Measurements from ENCODE around the gene PYURF.
"Not testable (repeated sequence)": the region's sequence is repeated elsewhere in the genome, so short reads cannot be mapped to it uniquely, and the experiment has no call there.

The PYURF gene, protein sequence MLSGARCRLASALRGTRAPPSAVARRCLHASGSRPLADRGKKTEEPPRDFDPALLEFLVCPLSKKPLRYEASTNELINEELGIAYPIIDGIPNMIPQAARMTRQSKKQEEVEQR

DNA sequence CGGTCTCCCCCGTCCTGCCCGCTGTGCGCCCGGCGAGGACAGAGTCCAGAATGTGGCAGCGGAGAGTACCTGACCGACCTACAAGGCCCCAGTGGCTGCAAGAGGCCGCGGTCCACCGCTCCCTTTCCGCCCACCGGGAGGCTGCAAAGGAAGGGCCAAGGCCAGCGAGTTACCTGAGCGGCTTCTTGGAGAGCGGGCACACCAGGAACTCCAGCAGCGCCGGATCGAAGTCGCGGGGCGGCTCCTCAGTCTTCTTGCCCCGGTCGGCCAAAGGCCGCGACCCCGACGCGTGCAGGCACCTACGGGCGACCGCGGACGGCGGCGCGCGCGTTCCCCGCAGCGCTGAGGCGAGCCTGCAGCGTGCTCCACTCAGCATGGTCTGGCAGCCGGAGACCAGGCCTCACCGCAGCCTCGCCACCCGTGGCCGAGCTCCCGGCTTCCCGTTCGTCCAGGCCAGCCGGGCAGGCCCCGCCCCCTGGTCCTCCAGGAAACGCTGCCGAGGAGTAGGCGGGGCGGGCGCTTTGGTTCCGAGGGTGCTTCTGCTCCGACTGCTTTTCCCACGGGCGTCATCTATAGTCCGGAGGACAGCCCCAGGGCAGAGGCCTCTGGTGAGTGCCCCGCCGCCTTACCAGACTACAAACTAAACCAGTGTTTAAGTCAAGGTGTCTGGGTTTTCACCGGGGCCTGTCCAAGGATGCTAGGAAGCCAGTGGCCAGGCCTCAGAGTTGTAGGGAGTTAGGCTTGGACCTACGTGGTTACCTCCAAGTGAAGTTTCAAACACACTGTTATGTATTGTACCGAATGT lies at the start of gene PYURF:
TSS of gene PYURF (minus strand) at position 452 of the 805 bp plus-strand sequence. CDS start at position 376, 76 bp downstream.
- DNase-seq, result peak; percentile 95

DNA sequence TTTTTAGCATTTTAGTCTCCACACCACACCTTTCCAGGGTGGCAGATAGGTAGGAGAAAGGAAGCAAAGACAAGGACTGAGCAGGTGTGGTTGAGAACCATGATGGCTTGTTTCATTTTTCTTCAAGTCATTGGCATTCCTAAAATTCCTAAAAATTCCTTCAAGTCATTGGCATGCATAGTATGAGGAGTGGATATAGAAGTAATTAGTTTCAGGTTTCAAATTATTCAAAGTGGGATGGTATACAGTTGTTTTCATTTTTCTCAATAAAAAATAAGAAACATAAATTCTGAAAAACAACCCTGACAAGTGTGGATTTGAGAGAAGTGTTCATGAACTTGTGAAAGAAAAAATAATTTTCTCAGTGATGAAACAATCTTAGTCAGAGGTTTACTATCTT lies 46.4 kb upstream of the PYURF start:
- DNase-seq, result no peak

DNA sequence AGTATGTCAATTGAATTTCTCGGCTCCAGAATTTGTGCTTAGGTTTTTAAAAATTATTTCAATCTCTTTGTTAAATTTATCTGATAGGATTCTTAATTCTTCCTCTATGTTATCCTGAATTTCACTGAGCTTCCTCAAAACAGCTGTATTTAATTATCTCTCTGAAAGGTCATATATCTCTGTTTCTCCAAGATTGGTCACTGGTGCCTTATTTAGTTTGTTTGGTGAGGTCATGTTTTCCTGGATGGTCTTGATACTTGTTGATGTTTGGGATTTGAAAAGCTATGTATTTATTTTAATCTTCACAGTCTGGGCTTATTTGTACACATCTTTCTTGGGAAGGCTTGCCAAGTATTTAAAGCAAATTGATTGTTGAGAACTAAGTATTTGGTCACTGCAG lies 44.0 kb upstream of the PYURF start:
- no peak for DNase-seq

DNA sequence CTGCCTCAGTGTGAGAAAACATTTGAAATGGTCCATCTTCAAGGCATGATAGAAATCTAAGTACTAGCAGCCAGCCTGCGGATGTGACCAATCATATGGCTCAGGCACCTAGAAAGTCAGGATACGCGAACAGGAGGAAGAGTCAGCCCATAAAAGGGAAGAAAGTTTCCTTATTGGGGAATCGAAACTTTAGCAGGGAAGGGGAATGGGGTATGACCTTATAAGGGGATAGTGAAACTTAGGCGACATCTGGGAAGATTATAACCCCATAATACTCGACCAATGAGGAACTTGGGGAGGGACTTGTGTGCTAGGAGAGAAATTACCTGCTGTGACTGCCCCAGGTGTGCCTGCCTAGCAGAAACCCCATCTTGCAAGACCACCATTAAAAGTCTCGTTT lies 26.2 kb upstream of the PYURF start:
- no peak for DNase-seq

DNA sequence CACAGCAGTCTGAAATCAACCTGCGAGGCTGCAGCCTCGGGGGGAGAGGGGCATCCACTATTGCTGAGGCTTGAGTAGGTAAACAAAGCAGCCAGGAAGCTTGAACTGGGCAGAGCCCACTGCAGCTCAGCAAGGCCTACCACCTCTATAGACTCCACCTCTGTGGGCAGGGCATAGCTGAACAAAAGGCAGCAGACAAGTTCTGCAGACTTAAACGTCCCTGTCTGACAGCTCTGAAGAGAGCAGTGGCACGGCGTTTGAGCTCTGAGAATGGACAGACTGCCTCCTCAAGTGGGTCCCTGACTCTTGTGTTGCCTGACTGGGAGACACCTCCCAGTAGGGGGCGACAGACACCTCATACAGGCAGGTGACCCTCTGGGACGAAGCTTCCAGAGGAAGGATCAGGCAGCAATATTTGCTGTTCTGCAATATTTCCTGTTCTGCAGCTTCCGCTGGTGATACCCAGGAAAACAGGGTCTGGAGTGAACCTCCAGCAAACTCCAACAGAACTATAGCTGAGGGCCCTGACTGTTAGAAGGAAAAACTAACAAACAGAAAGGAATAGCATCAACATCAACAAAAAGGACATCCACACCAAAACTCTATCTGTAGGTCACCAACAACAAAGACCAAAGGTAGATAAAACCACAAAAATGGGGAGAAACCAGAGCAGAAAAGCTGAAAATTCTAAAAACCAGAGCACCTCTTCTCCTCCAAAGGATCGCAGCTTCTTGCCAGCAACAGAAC lies 15.9 kb upstream of the PYURF start:
- not testable (repeated sequence) for DNase-seq

DNA sequence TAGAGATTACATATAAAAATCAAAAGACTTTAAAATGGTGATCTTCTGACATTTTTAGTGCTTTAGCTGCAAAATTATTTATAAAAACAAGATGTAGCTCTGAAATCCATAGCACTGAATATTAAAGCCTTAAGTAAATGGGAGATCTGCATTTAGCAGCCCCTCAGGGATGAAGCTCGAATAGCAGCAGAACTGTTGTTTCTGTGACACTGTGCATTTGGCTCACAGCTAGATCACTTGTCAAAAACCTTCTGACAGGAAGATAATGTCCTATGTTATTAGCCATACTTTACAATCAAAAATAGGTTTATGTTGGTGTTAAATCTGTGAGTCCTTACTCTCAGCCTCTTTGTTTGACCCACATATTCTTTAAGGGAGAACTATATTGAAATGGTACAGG lies 14.1 kb upstream of the PYURF start:
- DNase-seq, result no peak

DNA sequence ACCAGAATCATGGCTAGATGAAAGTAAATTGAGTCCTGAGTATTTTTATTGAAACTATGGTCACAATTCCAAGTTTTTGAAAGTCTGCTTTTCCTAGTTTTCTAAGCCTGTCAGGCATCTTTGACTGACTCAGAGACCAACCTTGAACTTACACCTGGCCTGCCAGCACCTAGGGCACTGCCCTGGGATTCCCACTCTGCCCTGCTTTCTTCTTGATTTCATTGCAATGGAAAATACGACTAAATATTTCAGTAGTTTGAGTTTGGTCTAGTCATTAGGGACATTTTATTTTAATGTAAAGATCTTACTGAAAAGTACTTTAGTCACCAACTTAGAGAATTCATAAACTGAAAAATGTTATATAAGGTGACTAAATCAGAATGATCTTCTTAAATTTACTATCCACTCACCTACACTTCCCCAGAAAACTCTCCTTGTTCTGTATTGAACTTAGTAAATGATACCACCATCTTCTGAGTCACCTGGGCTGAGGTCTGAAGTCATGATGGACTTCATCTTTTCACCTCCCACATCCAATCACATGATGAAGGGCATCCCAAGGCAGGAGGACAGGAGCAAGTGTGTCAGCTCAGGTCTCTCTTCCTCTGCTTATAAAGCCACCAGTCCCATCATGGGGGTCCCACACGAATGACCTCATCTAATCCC lies 11.6 kb upstream of the PYURF start:
- no peak for DNase-seq

DNA sequence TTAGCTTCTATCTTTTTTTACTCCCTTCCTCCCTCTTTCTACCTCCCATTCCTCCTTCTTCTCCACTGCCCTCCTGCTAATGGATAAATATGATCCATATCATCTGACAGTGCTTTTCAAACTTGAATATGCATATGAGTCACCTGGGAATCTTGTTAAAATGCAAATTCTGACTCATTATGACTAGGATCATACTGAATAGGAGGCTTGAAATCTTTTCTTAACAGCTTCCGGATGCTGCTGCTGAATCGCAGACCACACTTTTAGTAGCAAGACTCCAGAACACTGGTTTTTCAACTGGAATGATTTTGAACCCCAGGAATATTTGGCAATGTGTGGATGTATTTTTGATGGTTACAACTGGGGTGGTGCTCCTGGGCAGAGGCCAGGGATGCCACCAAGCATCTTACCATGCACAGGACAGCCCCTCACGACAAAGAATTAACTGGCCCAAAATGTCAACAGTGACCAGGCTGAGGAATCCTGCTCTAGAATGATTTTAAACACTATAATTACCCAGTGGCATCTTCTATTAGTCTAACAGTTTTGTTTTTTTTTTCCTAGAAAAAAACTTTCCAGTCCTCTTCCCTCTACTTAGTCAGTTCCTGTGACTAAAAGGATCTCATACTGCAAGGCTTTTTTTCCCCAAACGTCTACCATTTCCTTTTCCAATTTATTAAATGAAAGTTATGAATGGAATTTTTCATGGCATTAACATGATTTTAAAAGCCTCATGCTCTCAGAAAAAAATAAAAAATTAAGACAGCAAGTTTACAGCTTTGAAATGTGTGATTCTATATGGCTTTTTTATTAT lies 10.6 kb upstream of the PYURF start:
- no peak for DNase-seq

DNA sequence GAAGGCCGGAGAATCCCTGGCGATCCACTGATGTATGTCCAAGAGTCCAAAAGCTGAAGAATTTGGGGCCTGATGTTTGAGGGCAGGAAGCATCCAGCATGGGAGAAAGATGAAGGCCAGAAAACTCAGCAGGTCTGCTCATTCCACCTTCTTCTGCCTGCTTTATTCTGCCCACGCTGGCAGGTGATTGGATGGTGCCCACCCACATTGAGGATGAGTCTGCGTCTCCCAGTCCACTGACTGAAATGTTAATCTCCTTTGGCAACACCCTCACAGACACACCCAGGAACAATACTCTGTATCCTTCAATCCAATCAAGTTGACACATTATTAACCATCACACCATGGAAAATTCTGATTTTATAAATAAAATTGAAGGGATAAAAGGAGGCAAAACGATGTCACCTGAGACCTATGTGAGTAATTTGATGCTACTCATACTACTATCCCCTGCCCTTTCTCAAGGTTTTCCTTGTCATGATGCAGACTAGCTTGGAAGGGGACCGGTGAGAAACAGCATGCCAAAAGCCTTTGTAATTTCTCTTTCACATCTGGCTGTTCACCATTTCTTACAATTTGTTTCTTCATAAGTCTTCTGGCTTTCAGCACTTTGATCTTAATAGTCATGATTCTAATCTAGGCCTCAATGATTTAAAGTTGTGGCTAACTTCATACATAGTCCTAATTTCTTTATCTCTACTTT lies 9.7 kb upstream of the PYURF start:
- DNase-seq, result no peak

DNA sequence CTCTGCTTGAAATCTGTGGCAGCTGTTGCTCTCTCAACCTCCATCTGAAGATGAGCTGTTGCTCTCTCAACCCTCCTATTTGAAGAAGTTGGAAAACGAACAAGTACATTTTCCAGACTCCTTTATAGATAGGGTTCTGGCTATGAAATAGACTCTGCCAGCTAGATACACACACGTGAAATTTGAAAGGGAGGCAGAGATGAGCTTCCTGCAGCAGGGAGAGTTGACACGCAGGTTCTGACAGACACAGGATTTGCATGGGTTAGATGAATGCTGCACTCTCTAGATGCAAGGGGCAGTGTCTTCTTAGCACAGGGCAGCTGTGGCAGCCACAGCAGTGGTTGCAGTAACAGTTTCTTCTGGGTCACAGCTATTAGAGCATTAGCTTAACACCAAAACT lies 8.0 kb upstream of the PYURF start:
- DNase-seq, result no peak

DNA sequence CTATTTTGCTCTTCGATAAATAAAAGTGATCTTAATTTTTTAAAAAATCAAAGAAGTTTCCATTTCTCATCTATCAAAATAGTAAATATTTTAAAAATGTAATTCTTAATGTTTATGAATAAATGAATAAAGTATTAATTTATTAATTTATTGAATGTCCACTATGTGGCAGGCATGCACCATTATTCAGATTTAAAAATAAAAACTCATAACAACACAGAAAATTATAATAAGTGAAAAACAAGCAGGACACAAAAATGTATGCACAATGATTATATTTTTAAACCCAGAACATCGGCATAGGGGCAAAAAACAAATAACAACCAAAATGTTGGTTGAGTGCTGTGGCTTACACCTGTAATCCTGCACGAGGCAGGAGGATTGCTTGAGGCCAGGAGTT lies 5.3 kb upstream of the PYURF start:
- DNase-seq, result no peak

DNA sequence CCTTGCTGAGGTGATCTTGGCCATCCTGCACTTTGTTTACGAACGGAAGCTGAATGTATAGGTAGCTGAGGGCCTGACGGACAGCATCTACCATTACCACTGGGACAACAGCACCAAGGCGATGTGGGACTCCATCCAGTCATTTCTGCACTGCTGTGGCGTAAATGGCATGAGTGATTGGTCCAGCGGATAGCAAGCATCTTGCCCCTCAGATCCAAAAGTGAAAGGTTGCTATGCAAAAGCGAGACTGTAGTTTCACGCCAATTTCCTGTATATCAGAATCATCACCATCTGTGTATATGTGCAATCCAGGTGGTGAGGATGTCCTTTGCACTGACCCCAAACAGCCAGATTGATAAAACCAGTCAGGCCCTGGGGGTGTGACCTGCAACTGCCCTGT lies 4.2 kb upstream of the PYURF start:
- DNase-seq, result no peak

DNA sequence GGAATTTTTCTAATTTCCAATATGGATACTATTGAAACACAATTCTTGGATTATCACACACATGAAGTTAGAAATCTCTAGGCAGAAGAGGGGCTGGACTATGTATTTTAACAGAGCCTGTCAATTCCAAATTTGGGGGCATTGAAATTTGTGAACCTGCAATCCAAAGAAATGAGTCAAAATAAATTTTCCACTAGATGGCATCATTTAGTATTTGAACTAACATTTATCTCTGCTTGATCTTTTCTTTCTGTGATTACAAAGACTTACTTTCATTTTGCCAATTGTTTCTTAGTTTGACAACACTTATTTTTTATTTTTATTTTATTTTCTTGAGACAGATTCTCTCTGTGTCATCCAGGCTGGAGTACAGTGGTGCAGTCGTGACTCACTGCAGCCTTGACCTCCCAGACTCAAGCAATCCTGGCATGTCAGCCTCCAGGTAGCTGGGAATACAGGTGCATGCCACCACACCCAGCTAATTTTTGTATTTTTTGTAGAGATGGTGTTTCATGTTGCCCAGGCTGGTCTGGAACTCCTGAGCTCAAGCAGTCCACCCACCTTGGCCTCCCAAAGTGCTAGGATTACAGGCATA lies 2.7 kb upstream of the PYURF start:
- no peak for DNase-seq

DNA sequence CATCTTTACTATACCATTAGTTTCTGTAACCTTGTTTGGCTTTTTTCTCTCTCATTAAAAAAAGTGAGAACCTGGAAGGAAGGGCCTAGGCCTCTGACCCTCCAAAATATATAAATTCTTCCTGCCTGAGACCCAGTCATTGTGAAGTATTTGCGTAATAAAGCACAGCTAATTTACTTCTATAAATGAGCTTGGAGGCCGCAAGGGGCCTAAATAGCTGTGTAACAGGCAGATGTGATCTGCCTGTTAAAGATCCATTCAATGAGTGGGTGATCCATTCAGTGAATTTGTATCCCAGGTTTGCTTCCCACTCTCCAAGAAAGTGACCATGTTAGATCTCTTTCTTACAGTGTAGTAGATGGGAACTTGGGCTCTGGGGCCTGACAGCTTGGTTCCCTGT lies 595 bp upstream of the PYURF start:
- no peak for DNase-seq

DNA sequence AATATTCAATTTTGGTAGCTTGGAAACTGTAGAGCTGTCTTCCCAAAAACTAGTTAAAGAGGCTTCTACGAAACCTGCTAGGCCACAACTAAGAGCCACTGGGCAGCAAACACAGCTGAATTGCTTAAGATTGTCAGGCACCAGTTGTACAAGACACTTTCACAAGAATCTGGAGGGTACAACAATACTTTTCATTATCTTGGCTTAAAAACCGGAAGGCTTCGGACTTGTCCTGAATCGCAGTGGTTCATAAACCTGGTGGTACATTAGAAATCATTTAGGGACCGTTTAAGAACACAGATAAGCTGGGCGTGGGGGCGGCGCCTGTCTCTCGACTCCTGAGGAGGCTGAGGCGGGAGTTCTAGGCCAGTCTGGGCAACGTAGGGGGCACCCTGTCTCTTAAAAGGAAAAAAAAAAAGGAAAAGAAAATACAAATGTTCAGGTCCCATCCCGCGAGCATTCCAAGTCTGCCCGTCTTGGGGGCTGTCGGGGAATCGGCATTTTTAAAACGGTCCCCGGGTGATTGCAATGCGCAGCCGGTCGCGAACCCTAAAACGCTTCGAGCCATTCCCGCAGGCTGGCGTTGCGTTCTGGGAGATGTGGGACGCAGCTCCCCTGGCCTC lies 763 bp downstream of the PYURF start:
- peak; percentile 40 for DNase-seq

DNA sequence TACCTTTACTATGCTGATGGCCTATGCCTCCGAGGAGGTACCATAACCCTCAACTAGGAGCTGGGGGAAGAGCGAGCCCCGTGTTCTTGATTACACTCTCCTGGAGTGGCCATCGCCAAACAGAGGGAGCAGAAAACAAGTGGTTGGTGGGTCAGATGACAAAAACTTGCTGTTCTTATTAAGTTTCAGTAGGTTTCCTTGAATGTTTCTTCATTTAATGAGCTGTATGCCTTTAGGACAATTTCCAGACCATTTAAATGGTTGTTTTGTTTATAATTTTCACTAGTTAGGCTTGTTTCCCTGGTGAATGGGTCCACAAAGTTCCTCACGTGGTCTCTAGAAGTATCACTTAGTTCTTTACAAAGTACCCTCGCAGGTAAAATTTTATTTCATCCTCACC lies 4.7 kb downstream of the PYURF start:
- DNase-seq, result no peak

DNA sequence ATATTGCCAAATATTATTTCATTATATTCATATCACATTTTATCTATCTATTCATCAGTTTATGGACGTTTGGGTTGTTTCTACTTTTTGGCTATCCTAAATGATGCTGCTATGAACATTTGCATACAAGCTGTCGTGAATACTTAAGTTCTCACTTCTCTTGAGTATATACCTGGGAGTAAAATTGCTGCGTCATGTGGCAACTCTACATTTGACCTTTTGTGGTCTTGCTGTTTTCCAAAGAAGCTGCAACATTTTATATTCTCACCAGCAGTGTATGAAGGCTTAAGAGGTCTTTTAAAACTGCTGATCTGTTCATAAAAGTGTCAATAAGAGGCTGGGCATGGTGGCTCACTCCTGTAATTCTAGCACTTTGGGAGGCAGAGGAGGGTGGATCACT lies 5.8 kb downstream of the PYURF start:
- no peak for DNase-seq

DNA sequence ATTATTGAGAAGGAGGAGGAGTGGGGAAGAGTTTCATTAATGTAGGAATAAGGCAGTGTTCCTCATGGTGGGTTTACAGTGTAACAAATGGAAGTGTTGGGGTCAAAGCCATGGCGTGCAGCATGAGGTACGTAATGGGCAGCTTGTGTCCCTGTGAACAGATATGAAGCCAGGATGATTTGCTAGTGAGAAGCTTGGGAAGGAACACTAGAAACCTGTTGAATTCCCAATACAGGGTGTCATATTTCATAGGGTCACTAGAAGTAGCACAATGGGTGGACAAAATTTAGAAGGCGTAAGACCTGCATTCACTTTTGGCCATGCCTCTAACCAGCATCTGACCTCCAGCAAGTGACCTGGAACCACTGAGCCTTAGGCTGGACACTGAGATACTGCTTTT lies 6.8 kb downstream of the PYURF start:
- no peak for DNase-seq

DNA sequence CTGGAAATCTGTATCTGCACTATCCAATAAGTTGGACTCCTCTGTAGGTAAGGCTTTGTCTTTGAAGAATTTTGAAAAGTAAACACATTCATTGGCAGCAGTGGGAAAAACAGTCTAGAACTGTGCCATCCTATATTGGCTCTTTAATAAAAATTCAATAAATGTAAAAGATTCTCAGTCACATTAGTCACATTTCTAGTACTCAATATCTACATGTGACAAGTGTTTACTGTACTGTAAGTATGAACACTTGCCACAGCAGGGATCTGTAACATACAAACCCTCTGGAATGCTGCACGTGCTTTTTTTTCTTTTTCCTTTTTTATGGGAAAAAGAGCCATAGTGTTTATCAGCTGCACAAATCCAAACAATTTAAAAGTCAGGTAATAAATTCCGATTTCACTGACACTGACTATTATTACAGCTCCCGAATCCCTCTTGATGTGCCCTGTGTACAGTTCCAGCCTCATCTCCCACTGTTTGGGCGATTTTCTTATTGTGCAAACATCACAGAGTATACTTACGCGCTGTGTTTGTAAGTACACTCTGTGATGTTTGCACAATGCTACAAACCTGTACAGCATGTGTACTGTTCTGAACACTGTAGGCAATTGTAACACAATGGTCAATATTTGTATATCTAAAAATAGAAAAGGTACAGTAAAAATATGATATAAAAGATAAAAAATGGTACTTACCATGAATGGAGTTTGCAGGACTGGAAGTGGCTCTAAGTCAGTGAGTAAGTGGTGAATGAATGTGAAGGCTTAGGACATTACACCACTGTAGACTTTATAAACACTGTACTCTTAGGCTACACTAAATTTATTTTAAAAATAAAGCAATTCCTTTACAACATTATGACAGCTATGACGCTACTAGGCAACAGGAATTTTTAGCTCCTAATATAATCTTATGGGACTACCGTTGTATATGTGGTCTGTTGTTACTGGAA lies 8.7 kb downstream of the PYURF start:
- no peak for DNase-seq

DNA sequence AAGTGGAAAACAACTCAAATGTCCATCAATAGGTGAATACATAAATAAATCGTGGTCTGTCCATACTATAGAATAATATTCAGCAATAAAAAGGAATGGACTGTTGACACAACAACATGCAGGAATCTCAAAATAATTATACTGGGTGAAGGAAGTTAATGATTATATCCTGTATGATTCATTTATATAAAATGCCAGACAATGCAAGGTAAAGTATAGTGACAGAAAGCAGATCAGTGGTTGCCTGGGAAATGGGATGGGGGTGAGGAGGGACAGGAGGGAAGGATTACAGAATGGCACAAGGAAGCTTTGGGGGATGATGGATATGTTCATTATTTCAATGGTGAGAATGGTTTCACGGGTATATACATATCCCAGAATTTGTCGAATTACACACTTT lies 12.3 kb downstream of the PYURF start:
- DNase-seq, result no peak

All from left hindlimb (tissue), 1 donor.